Measurements from ENCODE around the gene RGS11. TPM values are rescaled to one million over a fixed set of nuclear protein-coding genes. Genes with fewer than 3 reads are reported as not detected.

RGS11 gene
- total and polyA plus RNA-seq, 4 donors = 1.8 to 5.6 (median 3.2) TPM

GRCh38 chr16:287298-287811 is 11.6 kb upstream of the RGS11 start:
- ATAC-seq (ENCODE audit: insufficient read depth, low FRiP score) (no peak), DNase-seq (no peak)
- WGBS, 2 donors = 86 to 89% methylated on average over 16 of the region's 16 CpGs
- Histone ChIP-seq H3K4me3 (no peak overlapping the region), H3K36me3 (ENCODE audit: control insufficient read depth in 4 of 4, insufficient read depth in 4 of 4, low read length in 4 of 4) (peaks cover 0 to 54% (median 8%) of the 10 kb centered on the region in 4 donors), H3K9ac (ENCODE audit: insufficient read depth in 1 of 2, low read length in 2 of 2) (no peak overlapping the region), H3K4me1 (ENCODE audit: control insufficient read depth in 5 of 5, insufficient read depth in 5 of 5, low read length in 5 of 5) (no peaks in the 10 kb centered on the region), H3K27me3 (ENCODE audit: control insufficient read depth in 3 of 3, insufficient read depth in 3 of 3, low read length in 2 of 3) (no peaks in the 10 kb centered on the region), H3K27ac (ENCODE audit: low read depth in 1 of 2, low read length in 1 of 2) (no peak overlapping the region), H3K9me3 (ENCODE audit: control insufficient read depth in 4 of 4, insufficient read depth in 3 of 4, low read length in 3 of 4) (no peaks in the 10 kb centered on the region)
- TF ChIP-seq CTCF (IDR thresholded peaks at IDR 0.05; ENCODE audit: control extremely low read depth, extremely low read depth) = no peak

- H3K4me1 ChIP-seq (ENCODE audit: control insufficient read depth in 5 of 5, insufficient read depth in 5 of 5, low read length in 5 of 5) = peaks cover 0 to under 1% (median 0%) of the 10 kb centered on the region in 5 donors
- peaks cover 0 to 49% (median 8%) of the 10 kb centered on the region in 4 donors for H3K36me3 ChIP-seq (ENCODE audit: control insufficient read depth in 4 of 4, insufficient read depth in 4 of 4, low read length in 4 of 4)
- TF ChIP-seq CTCF (IDR thresholded peaks at IDR 0.05; ENCODE audit: control extremely low read depth, extremely low read depth) = no peak
- ATAC-seq (ENCODE audit: insufficient read depth, low FRiP score) (no peak), DNase-seq (no peak)
- no peak overlapping the region for H3K4me3 ChIP-seq
- H3K9me3 ChIP-seq (ENCODE audit: control insufficient read depth in 4 of 4, insufficient read depth in 3 of 4, low read length in 3 of 4) = no peaks in the 10 kb centered on the region
- no peak overlapping the region for H3K9ac ChIP-seq (ENCODE audit: insufficient read depth in 1 of 2, low read length in 2 of 2)
- 94 to 97% methylated on average over 22 of the region's 22 CpGs for whole genome bisulfite sequencing, 2 donors
- H3K27ac ChIP-seq (ENCODE audit: low read depth in 1 of 2, low read length in 1 of 2) = no peak overlapping the region
- peaks cover 0 to 4% (median 3%) of the 10 kb centered on the region in 3 donors for H3K27me3 ChIP-seq (ENCODE audit: control insufficient read depth in 3 of 3, insufficient read depth in 3 of 3, low read length in 2 of 3)
Measured at GRCh38 chr16:286491-287297, 10.9 kb upstream of the RGS11 start.

- Histone ChIP-seq H3K9me3 (ENCODE audit: control insufficient read depth in 4 of 4, insufficient read depth in 3 of 4, low read length in 3 of 4) (no peaks in the 10 kb centered on the region), H3K4me1 (ENCODE audit: control insufficient read depth in 5 of 5, insufficient read depth in 5 of 5, low read length in 5 of 5) (peaks cover 0 to 9% (median 0%) of the 10 kb centered on the region in 5 donors), H3K9ac (ENCODE audit: insufficient read depth in 1 of 2, low read length in 2 of 2) (no peak overlapping the region), H3K36me3 (ENCODE audit: control insufficient read depth in 4 of 4, insufficient read depth in 4 of 4, low read length in 4 of 4) (peaks cover 0 to 38% (median 4%) of the 10 kb centered on the region in 4 donors), H3K4me3 (no peak overlapping the region), H3K27ac (ENCODE audit: low read depth in 1 of 2, low read length in 1 of 2) (no peak overlapping the region), H3K27me3 (ENCODE audit: control insufficient read depth in 3 of 3, insufficient read depth in 3 of 3, low read length in 2 of 3) (peaks cover 0 to 12% (median 7%) of the 10 kb centered on the region in 3 donors)
- TF ChIP-seq CTCF (IDR thresholded peaks at IDR 0.05; ENCODE audit: control extremely low read depth, extremely low read depth) = no peak
- WGBS, 2 donors = 91 to 95% methylated on average over 47 to 48 of the region's 48 CpGs
- no peak for ATAC-seq (ENCODE audit: insufficient read depth, low FRiP score)
- no peak for DNase-seq
Measured at GRCh38 chr16:285146-286055, 9.7 kb upstream of the RGS11 start.

Measured in lung (tissue), 12 donors.